Measurements from ENCODE around the gene PLXNC1.

PLXNC1 gene

GRCh38 chr12:94254270-94254669 lies 105.9 kb downstream of the PLXNC1 start:
- no peaks in the 10 kb centered on the region for H3K36me3 ChIP-seq (ENCODE audit: control insufficient read depth in 1 of 2, insufficient read depth in 2 of 2, low read length in 2 of 2)
- no peak overlapping the region for H4K8ac ChIP-seq (ENCODE audit: low read depth, low read length)
- no peak overlapping the region for H3K9ac ChIP-seq (ENCODE audit: low read length)
- H3K4me1 ChIP-seq (ENCODE audit: control insufficient read depth in 1 of 2, insufficient read depth in 2 of 2, low read length in 2 of 2), result no peaks in the 10 kb centered on the region
- H3K9me3 ChIP-seq (ENCODE audit: insufficient read depth, low read depth, low read length), result no peaks in the 10 kb centered on the region
- H3K27ac ChIP-seq (ENCODE audit: low read depth, low read length), result no peak overlapping the region
- H3K18ac ChIP-seq (ENCODE audit: low read length), result no peak overlapping the region
- H2BK5ac ChIP-seq (ENCODE audit: low read depth, low read length, poor library complexity), result no peak overlapping the region
- no peak overlapping the region for H3K4ac ChIP-seq (ENCODE audit: low read depth, low read length)
- H4K91ac ChIP-seq (ENCODE audit: low read depth, low read length), result no peak overlapping the region
- no peak overlapping the region for H3K14ac ChIP-seq (ENCODE audit: low read length)
- no peak overlapping the region for H2AFZ ChIP-seq (ENCODE audit: insufficient read depth, low read length, poor library complexity)
- H3K79me1 ChIP-seq (ENCODE audit: low read length), result no peaks in the 10 kb centered on the region
- H3K4me2 ChIP-seq (ENCODE audit: low read length), result no peak overlapping the region
- H2AK5ac ChIP-seq (ENCODE audit: low read length), result no peak overlapping the region
- no peaks in the 10 kb centered on the region for H3K79me2 ChIP-seq (ENCODE audit: control insufficient read depth, insufficient read depth, low read length, poor library complexity)
- H2BK120ac ChIP-seq (ENCODE audit: insufficient read depth, low read length, poor library complexity), result no peak overlapping the region
- no CpG with 5 or more reads among the region's 4 CpGs for WGBS (ENCODE audit: extremely low coverage, insufficient coverage, insufficient read length)
- no peak for DNase-seq
- H3K4me3 ChIP-seq (ENCODE audit: low read depth, low read length), result no peak overlapping the region
- no peak overlapping the region for H4K12ac ChIP-seq (ENCODE audit: low read depth, low read length)
- no peak overlapping the region for H2BK12ac ChIP-seq (ENCODE audit: low read length)
- no peaks in the 10 kb centered on the region for H3K27me3 ChIP-seq (ENCODE audit: insufficient read depth, low read length)
- no peak overlapping the region for H3K23ac ChIP-seq (ENCODE audit: low read length)

DNA sequence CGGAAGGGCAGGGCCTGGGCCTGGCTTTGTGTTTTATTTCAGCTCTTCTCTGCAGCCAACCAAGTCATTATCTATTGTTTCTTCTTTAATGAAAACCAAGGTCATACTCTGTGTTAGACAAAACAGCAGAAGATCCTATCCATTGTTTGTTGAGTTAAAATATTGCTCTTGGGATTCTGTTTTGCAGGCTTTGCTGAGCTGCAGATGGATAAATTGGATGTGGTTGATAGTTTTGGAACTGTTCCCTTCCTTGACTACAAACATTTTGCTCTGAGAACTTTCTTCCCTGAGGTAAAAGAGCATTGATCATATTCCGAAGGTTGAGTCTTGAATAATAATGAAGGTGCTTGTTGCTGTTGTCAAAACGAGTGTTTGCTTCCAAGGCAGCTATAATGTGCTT lies 106.6 kb downstream of the PLXNC1 start:
- DNase-seq, result no peak
- no peak overlapping the region for H3K4me3 ChIP-seq (ENCODE audit: low read depth, low read length)
- H2BK120ac ChIP-seq (ENCODE audit: insufficient read depth, low read length, poor library complexity), result no peak overlapping the region
- no peaks in the 10 kb centered on the region for H3K9me3 ChIP-seq (ENCODE audit: insufficient read depth, low read depth, low read length)
- no CpG with 5 or more reads among the region's 3 CpGs for WGBS (ENCODE audit: extremely low coverage, insufficient coverage, insufficient read length)
- H3K4me1 ChIP-seq (ENCODE audit: control insufficient read depth in 1 of 2, insufficient read depth in 2 of 2, low read length in 2 of 2), result no peaks in the 10 kb centered on the region
- H3K18ac ChIP-seq (ENCODE audit: low read length), result no peak overlapping the region
- no peaks in the 10 kb centered on the region for H3K79me1 ChIP-seq (ENCODE audit: low read length)
- H4K8ac ChIP-seq (ENCODE audit: low read depth, low read length), result no peak overlapping the region
- no peak overlapping the region for H2AK5ac ChIP-seq (ENCODE audit: low read length)
- no peak overlapping the region for H3K14ac ChIP-seq (ENCODE audit: low read length)
- no peak overlapping the region for H3K4me2 ChIP-seq (ENCODE audit: low read length)
- no peak overlapping the region for H2BK5ac ChIP-seq (ENCODE audit: low read depth, low read length, poor library complexity)
- no peak overlapping the region for H3K23ac ChIP-seq (ENCODE audit: low read length)
- H3K27me3 ChIP-seq (ENCODE audit: insufficient read depth, low read length), result no peaks in the 10 kb centered on the region
- no peaks in the 10 kb centered on the region for H3K79me2 ChIP-seq (ENCODE audit: control insufficient read depth, insufficient read depth, low read length, poor library complexity)
- no peak overlapping the region for H2AFZ ChIP-seq (ENCODE audit: insufficient read depth, low read length, poor library complexity)
- no peak overlapping the region for H4K12ac ChIP-seq (ENCODE audit: low read depth, low read length)
- H4K91ac ChIP-seq (ENCODE audit: low read depth, low read length), result no peak overlapping the region
- H3K4ac ChIP-seq (ENCODE audit: low read depth, low read length), result no peak overlapping the region
- no peak overlapping the region for H2BK12ac ChIP-seq (ENCODE audit: low read length)
- H3K27ac ChIP-seq (ENCODE audit: low read depth, low read length), result no peak overlapping the region
- H3K36me3 ChIP-seq (ENCODE audit: control insufficient read depth in 1 of 2, insufficient read depth in 2 of 2, low read length in 2 of 2), result no peaks in the 10 kb centered on the region
- no peak overlapping the region for H3K9ac ChIP-seq (ENCODE audit: low read length)

DNA sequence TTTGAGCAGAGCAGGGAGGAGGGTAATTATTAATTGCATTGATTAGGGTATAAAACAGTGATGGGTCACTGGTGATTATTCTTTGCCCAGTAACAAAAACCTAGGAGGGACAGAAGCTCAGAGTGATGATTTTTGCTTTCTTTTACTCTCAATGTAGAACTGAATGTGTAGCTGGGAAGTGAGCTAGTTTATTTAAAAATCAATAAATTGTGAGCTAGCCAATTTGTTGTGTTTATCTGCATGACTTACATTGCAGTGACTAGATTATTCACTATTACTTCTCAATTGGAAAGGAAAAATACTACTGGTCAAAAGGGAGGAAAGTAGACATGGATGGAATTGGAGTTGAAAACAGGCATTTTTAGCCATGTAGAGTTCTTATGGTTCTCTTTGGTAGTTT lies 107.1 kb downstream of the PLXNC1 start:
- Histone ChIP-seq H2BK12ac (ENCODE audit: low read length) (no peak overlapping the region), H3K23ac (ENCODE audit: low read length) (no peak overlapping the region), H4K12ac (ENCODE audit: low read depth, low read length) (no peak overlapping the region), H2AFZ (ENCODE audit: insufficient read depth, low read length, poor library complexity) (no peak overlapping the region), H3K9me3 (ENCODE audit: insufficient read depth, low read depth, low read length) (no peaks in the 10 kb centered on the region), H3K18ac (ENCODE audit: low read length) (no peak overlapping the region), H3K14ac (ENCODE audit: low read length) (no peak overlapping the region), H3K4me1 (ENCODE audit: control insufficient read depth in 1 of 2, insufficient read depth in 2 of 2, low read length in 2 of 2) (no peaks in the 10 kb centered on the region), H3K36me3 (ENCODE audit: control insufficient read depth in 1 of 2, insufficient read depth in 2 of 2, low read length in 2 of 2) (no peaks in the 10 kb centered on the region), H3K4me2 (ENCODE audit: low read length) (no peak overlapping the region), H3K9ac (ENCODE audit: low read length) (no peak overlapping the region), H2BK5ac (ENCODE audit: low read depth, low read length, poor library complexity) (no peak overlapping the region), H3K79me2 (ENCODE audit: control insufficient read depth, insufficient read depth, low read length, poor library complexity) (no peaks in the 10 kb centered on the region), H4K8ac (ENCODE audit: low read depth, low read length) (no peak overlapping the region), H2BK120ac (ENCODE audit: insufficient read depth, low read length, poor library complexity) (no peak overlapping the region), H3K27ac (ENCODE audit: low read depth, low read length) (no peak overlapping the region), H2AK5ac (ENCODE audit: low read length) (no peak overlapping the region), H4K91ac (ENCODE audit: low read depth, low read length) (no peak overlapping the region), H3K4me3 (ENCODE audit: low read depth, low read length) (no peak overlapping the region), H3K79me1 (ENCODE audit: low read length) (no peaks in the 10 kb centered on the region), H3K4ac (ENCODE audit: low read depth, low read length) (no peak overlapping the region), H3K27me3 (ENCODE audit: insufficient read depth, low read length) (no peaks in the 10 kb centered on the region)
- no peak for DNase-seq

GRCh38 chr12:94258593-94258992 lies 110.2 kb downstream of the PLXNC1 start:
- no peak overlapping the region for H3K4me2 ChIP-seq (ENCODE audit: low read length)
- WGBS (ENCODE audit: extremely low coverage, insufficient coverage, insufficient read length), result no CpG with 5 or more reads among the region's 2 CpGs
- H4K91ac ChIP-seq (ENCODE audit: low read depth, low read length), result no peak overlapping the region
- no peak overlapping the region for H2BK120ac ChIP-seq (ENCODE audit: insufficient read depth, low read length, poor library complexity)
- H3K79me1 ChIP-seq (ENCODE audit: low read length), result no peaks in the 10 kb centered on the region
- no peak for DNase-seq
- no peaks in the 10 kb centered on the region for H3K27me3 ChIP-seq (ENCODE audit: insufficient read depth, low read length)
- no peak overlapping the region for H4K12ac ChIP-seq (ENCODE audit: low read depth, low read length)
- H2BK12ac ChIP-seq (ENCODE audit: low read length), result no peak overlapping the region
- H3K4ac ChIP-seq (ENCODE audit: low read depth, low read length), result no peak overlapping the region
- H3K4me3 ChIP-seq (ENCODE audit: low read depth, low read length), result no peak overlapping the region
- H2AK5ac ChIP-seq (ENCODE audit: low read length), result no peak overlapping the region
- peaks cover 6 to 9% of the 10 kb centered on the region in 2 experiments for H3K4me1 ChIP-seq (ENCODE audit: control insufficient read depth in 1 of 2, insufficient read depth in 2 of 2, low read length in 2 of 2)
- no peak overlapping the region for H3K18ac ChIP-seq (ENCODE audit: low read length)
- no peak overlapping the region for H3K23ac ChIP-seq (ENCODE audit: low read length)
- H3K79me2 ChIP-seq (ENCODE audit: control insufficient read depth, insufficient read depth, low read length, poor library complexity), result no peaks in the 10 kb centered on the region
- no peak overlapping the region for H2BK5ac ChIP-seq (ENCODE audit: low read depth, low read length, poor library complexity)
- no peak overlapping the region for H3K14ac ChIP-seq (ENCODE audit: low read length)
- H2AFZ ChIP-seq (ENCODE audit: insufficient read depth, low read length, poor library complexity), result no peak overlapping the region
- peaks cover under 1% of the 10 kb centered on the region for H3K9me3 ChIP-seq (ENCODE audit: insufficient read depth, low read depth, low read length)
- H4K8ac ChIP-seq (ENCODE audit: low read depth, low read length), result no peak overlapping the region
- no peak overlapping the region for H3K27ac ChIP-seq (ENCODE audit: low read depth, low read length)
- no peaks in the 10 kb centered on the region for H3K36me3 ChIP-seq (ENCODE audit: control insufficient read depth in 1 of 2, insufficient read depth in 2 of 2, low read length in 2 of 2)
- no peak overlapping the region for H3K9ac ChIP-seq (ENCODE audit: low read length)
